Occipital lobe (tissue), 2 donors: ENCODE data around the gene RCC1. TPM values are rescaled to one million over a fixed set of nuclear protein-coding genes. Genes with fewer than 3 reads are reported as not detected.

Experiments used
- small RNA-seq: library from RNA; depleted of rRNA; stranded (forward); fragments of <200 nt; gene quantifications from one replicate; pipeline ENCODE3, GENCODE V24; 2014
- total RNA-seq: library from RNA; depleted of rRNA; stranded (reverse); fragments of >200 nt; gene quantifications from one replicate; pipeline ENCODE4 v1.2.3, GENCODE V29; 2014

The RCC1 gene
- total RNA-seq, 1 donor from 2014 or later = 13.4 TPM

Small RNA genes within 50 kb of the gene (small RNA-seq; reads per million reads assigned to genes)
- not detected for gene RNU6ATAC27P
- not detected for gene SNORA16A
- not detected for gene SNORA44
- not detected for gene SNORA61
- gene SNORA73A = not detected
- gene SNORA73B = 9.4 reads per million, percentile 92 among the genes with 10 or more reads in this experiment
- gene SNORD99 = 3,516 reads per million, percentile 99 among the genes with 10 or more reads in this experiment

Other genes with a start within 250 kb of the RCC1 start
- 5.1 TPM for gene SESN2, start 246.5 kb upstream of the RCC1 start, total RNA-seq
- 15.1 TPM for gene MED18, start 177.0 kb upstream of the RCC1 start, total RNA-seq
- gene PHACTR4, start 136.3 kb upstream of the RCC1 start, total RNA-seq = 9.7 TPM
- 39.8 TPM for gene TRNAU1AP, start 47.0 kb downstream of the RCC1 start, total RNA-seq
- 1.6 TPM for gene RAB42, start 86.2 kb downstream of the RCC1 start, total RNA-seq
- 20.1 TPM for gene TAF12, start 137.0 kb downstream of the RCC1 start, total RNA-seq
- not detected for gene RNU11, start 142.6 kb downstream of the RCC1 start, total RNA-seq
- 14.5 TPM for gene GMEB1, start 162.7 kb downstream of the RCC1 start, total RNA-seq
- 78.8 TPM for gene YTHDF2, start 230.9 kb downstream of the RCC1 start, total RNA-seq